Memory B cell (primary cell): ENCODE measurements around the gene NBDY.
"Not testable (repeated sequence)": the region's sequence is repeated elsewhere in the genome, so short reads cannot be mapped to it uniquely, and the experiment has no call there.

Source experiments
- ATAC-seq: fragments of 150-1000 bp; cut with Tn5 transposase; 2 replicates; pipeline ENCODE4 v1.10.0; 2021; ENCODE audit warnings: low read depth, mild to moderate bottlenecking, moderate library complexity
- DNase-seq, 2 donors: peaks; one replicate each; pipeline ENCODE4 v3.0.0; 2022; ENCODE audit warnings: low spot score in 2 of 2
- H3K27ac Mint-ChIP-seq: one replicate; pipeline ENCODE4 v1.8.0; 2022; ENCODE audit warnings: mild to moderate bottlenecking, moderate library complexity, mixed read lengths
- H3K27me3 Mint-ChIP-seq: one replicate; pipeline ENCODE4 v1.8.0; 2022; ENCODE audit warnings: mixed read lengths
- H3K36me3 Mint-ChIP-seq: one replicate; pipeline ENCODE4 v1.8.0; 2022; ENCODE audit warnings: mild to moderate bottlenecking, mixed read lengths
- H3K4me1 Mint-ChIP-seq: one replicate; pipeline ENCODE4 v1.8.0; 2022; ENCODE audit warnings: mixed read lengths
- H3K4me3 Mint-ChIP-seq: one replicate; pipeline ENCODE4 v1.8.0; 2022; ENCODE audit warnings: mild to moderate bottlenecking, moderate library complexity, mixed read lengths
- H3K9me3 Mint-ChIP-seq: one replicate; pipeline ENCODE4 v1.8.0; 2022; ENCODE audit warnings: mixed read lengths

The NBDY gene

GRCh38 chrX:56759736-56760409, 30.8 kb downstream of the NBDY start:
- ATAC-seq = no peak
- Mint-ChIP-seq H3K36me3 (peaks cover 2% of the 10 kb centered on the region), H3K4me3 (no peak overlapping the region), H3K27ac (no peak overlapping the region), H3K27me3 (no peaks in the 10 kb centered on the region), H3K4me1 (peaks cover 32% of the 10 kb centered on the region), H3K9me3 (no peaks in the 10 kb centered on the region)
- DNase-seq = no peak

GRCh38 chrX:56760410-56761124, 31.5 kb downstream of the NBDY start:
- peaks cover 39% of the 10 kb centered on the region for H3K4me1 Mint-ChIP-seq
- not testable (repeated sequence) for H3K9me3 Mint-ChIP-seq

GRCh38 chrX:56761167-56761566, 32.1 kb downstream of the NBDY start:
- Mint-ChIP-seq H3K4me3 (no peak overlapping the region), H3K27me3 (no peaks in the 10 kb centered on the region), H3K9me3 (no peaks in the 10 kb centered on the region), H3K27ac (peak overlapping the region; percentile 86), H3K4me1 (peaks cover 43% of the 10 kb centered on the region), H3K36me3 (no peaks in the 10 kb centered on the region)
- no peak for DNase-seq
- no peak for ATAC-seq

More at GRCh38 chrX:56760410-56761124, 31.5 kb downstream of the NBDY start:
- not testable (repeated sequence) for H3K27ac Mint-ChIP-seq, ATAC-seq, H3K36me3 Mint-ChIP-seq, H3K4me3 Mint-ChIP-seq, H3K27me3 Mint-ChIP-seq, DNase-seq

- no peaks in the 10 kb centered on the region for H3K27me3 Mint-ChIP-seq
- H3K27ac Mint-ChIP-seq = peak overlapping the region; percentile 86
- H3K4me1 Mint-ChIP-seq = peaks cover 44% of the 10 kb centered on the region
- H3K9me3 Mint-ChIP-seq = no peaks in the 10 kb centered on the region
- H3K4me3 Mint-ChIP-seq = peak overlapping the region; percentile 69
- no peak for ATAC-seq
- DNase-seq = no peak
- no peaks in the 10 kb centered on the region for H3K36me3 Mint-ChIP-seq
These were observed 33.2 kb downstream of the NBDY start for GRCh38 chrX:56762220-56762619.

GRCh38 chrX:56762707-56763555, 33.9 kb downstream of the NBDY start:
- Mint-ChIP-seq H3K4me1 (peaks cover 39% of the 10 kb centered on the region), H3K27ac (peak overlapping the region; percentile 90), H3K27me3 (no peaks in the 10 kb centered on the region), H3K36me3 (no peaks in the 10 kb centered on the region), H3K9me3 (no peaks in the 10 kb centered on the region), H3K4me3 (peak overlapping the region; percentile 69)
- no peak for DNase-seq
- ATAC-seq = no peak

- ATAC-seq = peak; percentile 52
- peaks cover 39% of the 10 kb centered on the region for H3K4me1 Mint-ChIP-seq
- peak overlapping the region; percentile 84 for H3K4me3 Mint-ChIP-seq
- H3K27me3 Mint-ChIP-seq = no peaks in the 10 kb centered on the region
- H3K36me3 Mint-ChIP-seq = no peaks in the 10 kb centered on the region
- peak; percentile 26 to 71 for DNase-seq
- H3K9me3 Mint-ChIP-seq = no peaks in the 10 kb centered on the region
- H3K27ac Mint-ChIP-seq = peak overlapping the region; percentile 90
These were observed 34.6 kb downstream of the NBDY start for GRCh38 chrX:56763556-56764152.

- DNase-seq (peak; percentile 77 to 85), ATAC-seq (peak; percentile 79)
- H3K9me3 Mint-ChIP-seq = no peaks in the 10 kb centered on the region
- no peaks in the 10 kb centered on the region for H3K36me3 Mint-ChIP-seq
- peak overlapping the region; percentile 84 for H3K4me3 Mint-ChIP-seq
- peaks cover 39% of the 10 kb centered on the region for H3K4me1 Mint-ChIP-seq
- H3K27me3 Mint-ChIP-seq = no peaks in the 10 kb centered on the region
- peak overlapping the region; percentile 95 for H3K27ac Mint-ChIP-seq
These were observed 35.3 kb downstream of the NBDY start for GRCh38 chrX:56764153-56764974.

- Mint-ChIP-seq H3K27me3 (no peaks in the 10 kb centered on the region), H3K4me1 (peaks cover 39% of the 10 kb centered on the region), H3K9me3 (no peaks in the 10 kb centered on the region), H3K27ac (peak overlapping the region; percentile 95), H3K36me3 (no peaks in the 10 kb centered on the region), H3K4me3 (peak overlapping the region; percentile 74)
- DNase-seq (peak in 1 of 2 donors; percentile 9), ATAC-seq (peak; percentile 40)
These were observed 36.1 kb downstream of the NBDY start for GRCh38 chrX:56764975-56765791.

- Mint-ChIP-seq H3K9me3 (no peaks in the 10 kb centered on the region), H3K4me1 (peaks cover 39% of the 10 kb centered on the region), H3K27me3 (no peaks in the 10 kb centered on the region), H3K36me3 (no peaks in the 10 kb centered on the region), H3K27ac (peak overlapping the region; percentile 95), H3K4me3 (peak overlapping the region; percentile 74)
- DNase-seq = peak in 1 of 2 donors; percentile 11
- ATAC-seq = peak; percentile 27
These were observed 36.9 kb downstream of the NBDY start for GRCh38 chrX:56765811-56766553.

GRCh38 chrX:56766554-56767347, 37.7 kb downstream of the NBDY start:
- Mint-ChIP-seq H3K4me1 (peaks cover 35% of the 10 kb centered on the region), H3K36me3 (no peaks in the 10 kb centered on the region), H3K9me3 (no peaks in the 10 kb centered on the region), H3K27ac (peak overlapping the region; percentile 74), H3K27me3 (no peaks in the 10 kb centered on the region), H3K4me3 (peak overlapping the region; percentile 63)
- ATAC-seq (no peak), DNase-seq (no peak)

- H3K27ac Mint-ChIP-seq, H3K9me3 Mint-ChIP-seq: not testable (repeated sequence)
These were observed 38.5 kb downstream of the NBDY start for GRCh38 chrX:56767348-56768119.

More at GRCh38 chrX:56767348-56768119, 38.5 kb downstream of the NBDY start:
- H3K4me1 Mint-ChIP-seq = peaks cover 27% of the 10 kb centered on the region
- DNase-seq = peak in 1 of 2 donors; percentile 56
- H3K4me3 Mint-ChIP-seq, ATAC-seq, H3K36me3 Mint-ChIP-seq, H3K27me3 Mint-ChIP-seq: not testable (repeated sequence)
